ENCODE data around the gene PIMREG.

The PIMREG gene

DNA sequence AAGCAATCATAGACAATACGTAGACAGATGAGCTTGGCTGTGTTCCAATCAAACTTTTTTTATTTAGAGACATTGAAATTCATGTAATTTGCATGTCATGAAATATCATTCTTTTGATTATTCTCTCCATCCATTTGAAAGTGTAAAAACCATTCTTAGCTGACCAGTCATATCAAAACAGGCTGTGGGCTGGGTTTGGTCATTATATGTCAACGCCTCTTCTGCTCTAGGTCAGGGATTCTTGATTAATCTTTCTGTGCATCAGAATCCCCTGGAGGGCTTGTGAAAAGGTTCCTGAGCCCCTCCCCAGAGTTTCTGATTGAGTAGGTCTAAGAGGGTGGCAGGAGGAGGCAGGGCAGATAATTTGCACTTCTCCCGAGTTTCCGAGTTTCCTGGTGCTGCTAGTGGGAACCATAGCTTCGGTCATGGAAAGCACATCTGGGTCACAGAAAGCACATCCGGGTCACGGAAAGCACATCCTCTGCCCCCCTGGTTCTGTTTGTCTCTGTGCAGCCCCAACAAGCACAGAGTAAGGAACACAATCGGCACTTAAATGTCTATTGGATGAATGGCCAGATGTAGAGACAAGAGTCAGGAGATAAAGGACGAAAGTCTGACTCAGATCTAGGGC lies 16.4 kb downstream of the PIMREG start (continued):
- TF ChIP-seq, protein P1, sequence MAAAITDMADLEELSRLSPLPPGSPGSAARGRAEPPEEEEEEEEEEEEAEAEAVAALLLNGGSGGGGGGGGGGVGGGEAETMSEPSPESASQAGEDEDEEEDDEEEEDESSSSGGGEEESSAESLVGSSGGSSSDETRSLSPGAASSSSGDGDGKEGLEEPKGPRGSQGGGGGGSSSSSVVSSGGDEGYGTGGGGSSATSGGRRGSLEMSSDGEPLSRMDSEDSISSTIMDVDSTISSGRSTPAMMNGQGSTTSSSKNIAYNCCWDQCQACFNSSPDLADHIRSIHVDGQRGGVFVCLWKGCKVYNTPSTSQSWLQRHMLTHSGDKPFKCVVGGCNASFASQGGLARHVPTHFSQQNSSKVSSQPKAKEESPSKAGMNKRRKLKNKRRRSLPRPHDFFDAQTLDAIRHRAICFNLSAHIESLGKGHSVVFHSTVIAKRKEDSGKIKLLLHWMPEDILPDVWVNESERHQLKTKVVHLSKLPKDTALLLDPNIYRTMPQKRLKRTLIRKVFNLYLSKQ (tag by site-specific recombination; IDR thresholded peaks at IDR 0.05; ENCODE audit: borderline replicate concordance) = no peak
- TF ChIP-seq ZNF701 (tag by site-specific recombination; IDR thresholded peaks at IDR 0.05) (no peak), ZNF785 (tag by site-specific recombination; IDR thresholded peaks at IDR 0.05) (no peak), ZNF362 (tag by site-specific recombination; IDR thresholded peaks at IDR 0.05) (no peak), ZNF169 (tag by site-specific recombination; IDR thresholded peaks at IDR 0.05) (no peak), PRDM4 (tag by site-specific recombination; IDR thresholded peaks at IDR 0.05) (no peak), ZFP37 (tag by site-specific recombination; IDR thresholded peaks at IDR 0.05) (no peak), SP2 (tag by site-specific recombination; IDR thresholded peaks at IDR 0.05) (no peak)

GRCh38 chr17:6461246-6461645 lies 17.0 kb downstream of the PIMREG start:
- H3K4me1 ChIP-seq (ENCODE audit: control insufficient read depth, insufficient read depth, low read length) = no peaks in the 10 kb centered on the region
- no peak overlapping the region for H3K27ac ChIP-seq (ENCODE audit: extremely low read depth, low read depth, low read length)
- H3K36me3 ChIP-seq (ENCODE audit: control insufficient read depth in 2 of 2, insufficient read depth in 1 of 2, low read length in 2 of 2) = no peaks in the 10 kb centered on the region
- H3K9me3 ChIP-seq (ENCODE audit: control insufficient read depth, insufficient read depth, low read depth, low read length) = no peaks in the 10 kb centered on the region
- ChIA-PET CTCF (no interaction called here), POLR2A (no interaction called here)
- H3K4me3 ChIP-seq (ENCODE audit: low read depth, low read length) = no peak overlapping the region
- TF ChIP-seq ZNF837 (tag by site-specific recombination; IDR thresholded peaks at IDR 0.05) (no peak), ZNF76 (tag by site-specific recombination; IDR thresholded peaks at IDR 0.05; ENCODE audit: borderline replicate concordance, low read depth) (no peak), ZNF146 (tag by site-specific recombination; IDR thresholded peaks at IDR 0.05) (no peak), ZNF416 (tag by site-specific recombination; IDR thresholded peaks at IDR 0.05) (no peak), ZEB2 (tag by site-specific recombination; IDR thresholded peaks at IDR 0.05) (no peak), ZNF768 (tag by site-specific recombination; IDR thresholded peaks at IDR 0.05) (no peak), YY2 (tag by site-specific recombination; IDR thresholded peaks at IDR 0.05) (no peak), ZNF623 (tag by site-specific recombination; IDR thresholded peaks at IDR 0.05) (no peak), ZSCAN30 (tag by site-specific recombination; IDR thresholded peaks at IDR 0.05) (no peak), ZNF830 (tag by site-specific recombination; IDR thresholded peaks at IDR 0.05; ENCODE audit: low read depth) (no peak)
- TF ChIP-seq, protein P2, sequence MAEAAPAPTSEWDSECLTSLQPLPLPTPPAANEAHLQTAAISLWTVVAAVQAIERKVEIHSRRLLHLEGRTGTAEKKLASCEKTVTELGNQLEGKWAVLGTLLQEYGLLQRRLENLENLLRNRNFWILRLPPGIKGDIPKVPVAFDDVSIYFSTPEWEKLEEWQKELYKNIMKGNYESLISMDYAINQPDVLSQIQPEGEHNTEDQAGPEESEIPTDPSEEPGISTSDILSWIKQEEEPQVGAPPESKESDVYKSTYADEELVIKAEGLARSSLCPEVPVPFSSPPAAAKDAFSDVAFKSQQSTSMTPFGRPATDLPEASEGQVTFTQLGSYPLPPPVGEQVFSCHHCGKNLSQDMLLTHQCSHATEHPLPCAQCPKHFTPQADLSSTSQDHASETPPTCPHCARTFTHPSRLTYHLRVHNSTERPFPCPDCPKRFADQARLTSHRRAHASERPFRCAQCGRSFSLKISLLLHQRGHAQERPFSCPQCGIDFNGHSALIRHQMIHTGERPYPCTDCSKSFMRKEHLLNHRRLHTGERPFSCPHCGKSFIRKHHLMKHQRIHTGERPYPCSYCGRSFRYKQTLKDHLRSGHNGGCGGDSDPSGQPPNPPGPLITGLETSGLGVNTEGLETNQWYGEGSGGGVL (tag by site-specific recombination; IDR thresholded peaks at IDR 0.05) = no peak

All from HEK293 (cell line).